ENCODE data around the gene USH1C. TPM values are rescaled to one million over a fixed set of nuclear protein-coding genes. Genes with fewer than 3 reads are reported as not detected.

Gene USH1C
- total RNA-seq, 4 donors from 2014 or later, result not detected

GRCh38 chr11:17463546-17464174 lies 80.6 kb downstream of the USH1C start:
- Histone ChIP-seq H3K4me1 (no peaks in the 10 kb centered on the region), H3K27ac (replicated peaks in 1 of 4) (no peak overlapping the region), H3K36me3 (no peaks in the 10 kb centered on the region), H3K9me3 (no peaks in the 10 kb centered on the region), H3K4me3 (no peak overlapping the region), H3K27me3 (peaks cover 0 to 11% (median 0%) of the 10 kb centered on the region in 4 donors)
- 68% methylated on average over 11 of the region's 11 CpGs for WGBS
- TF ChIP-seq CTCF (IDR thresholded peaks at IDR 0.05), result no peak
- no peak for TF ChIP-seq POLR2AphosphoS5 (IDR thresholded peaks at IDR 0.05)
- no peak for DNase-seq (ENCODE audit: extremely low spot score)
- intact Hi-C loops (cut with DNase I), result no loop called here

GRCh38 chr11:17462940-17463339 lies 81.3 kb downstream of the USH1C start:
- Histone ChIP-seq H3K9me3 (no peaks in the 10 kb centered on the region), H3K4me3 (no peak overlapping the region), H3K36me3 (no peaks in the 10 kb centered on the region), H3K27ac (replicated peaks in 1 of 4) (no peak overlapping the region), H3K27me3 (peaks cover 0 to 11% (median 0%) of the 10 kb centered on the region in 4 donors), H3K4me1 (no peaks in the 10 kb centered on the region)
- TF ChIP-seq POLR2A (IDR thresholded peaks at IDR 0.05; ENCODE audit: low read depth) (no peak), CTCF (IDR thresholded peaks at IDR 0.05) (no peak), EP300 (IDR thresholded peaks at IDR 0.05) (no peak), POLR2AphosphoS5 (IDR thresholded peaks at IDR 0.05) (no peak)
- WGBS, result 74% methylated on average over 11 of the region's 13 CpGs
- intact Hi-C loops (cut with DNase I), result no loop called here
- no peak for DNase-seq (ENCODE audit: extremely low spot score)

GRCh38 chr11:17460406-17460805 lies 83.8 kb downstream of the USH1C start:
- no peaks in the 10 kb centered on the region for H3K4me1 ChIP-seq
- no peak overlapping the region for H3K4me3 ChIP-seq
- 78% methylated on average over 2 of the region's 12 CpGs for WGBS
- no peaks in the 10 kb centered on the region for H3K36me3 ChIP-seq
- intact Hi-C loops (cut with DNase I), result no loop called here
- H3K27me3 ChIP-seq, result peaks cover 0 to 30% (median 0%) of the 10 kb centered on the region in 4 donors
- H3K9me3 ChIP-seq, result no peaks in the 10 kb centered on the region
- no peak overlapping the region for H3K27ac ChIP-seq (replicated peaks in 1 of 4)
- no peak for DNase-seq (ENCODE audit: extremely low spot score)
- no peak for TF ChIP-seq POLR2A (IDR thresholded peaks at IDR 0.05; ENCODE audit: low read depth)
- TF ChIP-seq POLR2AphosphoS5 (IDR thresholded peaks at IDR 0.05), result no peak
- TF ChIP-seq CTCF (IDR thresholded peaks at IDR 0.05), result no peak
- no peak for TF ChIP-seq EP300 (IDR thresholded peaks at IDR 0.05)

- H3K4me3 ChIP-seq, result no peak overlapping the region
- no peaks in the 10 kb centered on the region for H3K9me3 ChIP-seq
- H3K36me3 ChIP-seq, result no peaks in the 10 kb centered on the region
- H3K27ac ChIP-seq (replicated peaks in 1 of 4), result no peak overlapping the region
- H3K4me1 ChIP-seq, result no peaks in the 10 kb centered on the region
- H3K27me3 ChIP-seq, result peaks cover 0 to 35% (median 0%) of the 10 kb centered on the region in 4 donors
- no peak for DNase-seq (ENCODE audit: extremely low spot score)
- intact Hi-C loops (cut with DNase I), result no loop called here
- 59% methylated on average over 9 of the region's 9 CpGs for WGBS
- TF ChIP-seq POLR2AphosphoS5 (IDR thresholded peaks at IDR 0.05), result no peak
- no peak for TF ChIP-seq POLR2A (IDR thresholded peaks at IDR 0.05; ENCODE audit: low read depth)
- TF ChIP-seq CTCF (IDR thresholded peaks at IDR 0.05), result no peak
- TF ChIP-seq EP300 (IDR thresholded peaks at IDR 0.05), result no peak
Observed at GRCh38 chr11:17459236-17459896, 84.8 kb downstream of the USH1C start.
